ENCODE measurements around the gene RXRB. TPM values are rescaled to one million over a fixed set of nuclear protein-coding genes. Genes with fewer than 3 reads are reported as not detected.

Gene RXRB
- polyA plus RNA-seq, 1 of the 3 experiments (the other 2 are of a cell fraction): 45.8 TPM

GRCh38 chr6:33171016-33171879 is 29.2 kb downstream of the RXRB start:
- Histone ChIP-seq H3K4me2 (no peak overlapping the region), H3K9me2 (no peaks in the 10 kb centered on the region), H3K4me3 (ENCODE audit: low read depth in 2 of 2, low read length in 1 of 2) (no peak overlapping the region), H3K27me3 (ENCODE audit: insufficient read depth) (no peaks in the 10 kb centered on the region), H3K9me3 (no peaks in the 10 kb centered on the region), H3K27ac (ENCODE audit: low read depth in 2 of 2, low read length in 1 of 2) (no peak overlapping the region), H3K9ac (no peak overlapping the region), H3K79me2 (ENCODE audit: insufficient read depth) (no peaks in the 10 kb centered on the region), H2AFZ (ENCODE audit: low read depth) (no peak overlapping the region), H3K36me3 (replicated peaks in 1 of 2; ENCODE audit: control insufficient read depth in 1 of 2, insufficient read depth in 2 of 2, low read length in 1 of 2) (no peaks in the 10 kb centered on the region), H4K20me1 (ENCODE audit: insufficient read depth) (no peaks in the 10 kb centered on the region), H3F3A (replicated peaks; ENCODE audit: insufficient read depth) (no peaks in the 10 kb centered on the region), H3K4me1 (ENCODE audit: control insufficient read depth in 1 of 2, insufficient read depth in 2 of 2, low read depth in 1 of 2, low read length in 1 of 2) (no peaks in the 10 kb centered on the region)
- 47% methylated on average over 2 of the region's 11 CpGs for WGBS (ENCODE audit: low lambda C conversion rate)
- ChIA-PET POLR2A (no interaction called here), CTCF (interaction anchor here (1.0 to 4.6 kb wide), 5 partner anchors 8 to 47 kb away, joined by 3 to 34 read pairs (median 4); no protein-coding TSS in a partner anchor)
- TF ChIP-seq, protein P1, sequence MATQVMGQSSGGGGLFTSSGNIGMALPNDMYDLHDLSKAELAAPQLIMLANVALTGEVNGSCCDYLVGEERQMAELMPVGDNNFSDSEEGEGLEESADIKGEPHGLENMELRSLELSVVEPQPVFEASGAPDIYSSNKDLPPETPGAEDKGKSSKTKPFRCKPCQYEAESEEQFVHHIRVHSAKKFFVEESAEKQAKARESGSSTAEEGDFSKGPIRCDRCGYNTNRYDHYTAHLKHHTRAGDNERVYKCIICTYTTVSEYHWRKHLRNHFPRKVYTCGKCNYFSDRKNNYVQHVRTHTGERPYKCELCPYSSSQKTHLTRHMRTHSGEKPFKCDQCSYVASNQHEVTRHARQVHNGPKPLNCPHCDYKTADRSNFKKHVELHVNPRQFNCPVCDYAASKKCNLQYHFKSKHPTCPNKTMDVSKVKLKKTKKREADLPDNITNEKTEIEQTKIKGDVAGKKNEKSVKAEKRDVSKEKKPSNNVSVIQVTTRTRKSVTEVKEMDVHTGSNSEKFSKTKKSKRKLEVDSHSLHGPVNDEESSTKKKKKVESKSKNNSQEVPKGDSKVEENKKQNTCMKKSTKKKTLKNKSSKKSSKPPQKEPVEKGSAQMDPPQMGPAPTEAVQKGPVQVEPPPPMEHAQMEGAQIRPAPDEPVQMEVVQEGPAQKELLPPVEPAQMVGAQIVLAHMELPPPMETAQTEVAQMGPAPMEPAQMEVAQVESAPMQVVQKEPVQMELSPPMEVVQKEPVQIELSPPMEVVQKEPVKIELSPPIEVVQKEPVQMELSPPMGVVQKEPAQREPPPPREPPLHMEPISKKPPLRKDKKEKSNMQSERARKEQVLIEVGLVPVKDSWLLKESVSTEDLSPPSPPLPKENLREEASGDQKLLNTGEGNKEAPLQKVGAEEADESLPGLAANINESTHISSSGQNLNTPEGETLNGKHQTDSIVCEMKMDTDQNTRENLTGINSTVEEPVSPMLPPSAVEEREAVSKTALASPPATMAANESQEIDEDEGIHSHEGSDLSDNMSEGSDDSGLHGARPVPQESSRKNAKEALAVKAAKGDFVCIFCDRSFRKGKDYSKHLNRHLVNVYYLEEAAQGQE (IDR thresholded peaks at IDR 0.05; ENCODE audit: low read depth, low read length): no peak
- TF ChIP-seq FOSL2 (IDR thresholded peaks at IDR 0.05; ENCODE audit: borderline replicate concordance, low read depth): no peak
- TF ChIP-seq MAX (IDR thresholded peaks at IDR 0.05; ENCODE audit: low read depth): no peak
- no peak for TF ChIP-seq SMC3 (IDR thresholded peaks at IDR 0.05; ENCODE audit: low read depth, low read length)
- TF ChIP-seq JUND (IDR thresholded peaks at IDR 0.05): no peak
- TF ChIP-seq RFX5 (IDR thresholded peaks at IDR 0.05; ENCODE audit: low read length): no peak
- TF ChIP-seq RAD21 (IDR thresholded peaks at IDR 0.05; ENCODE audit: low read length): no peak
- TF ChIP-seq, protein P2, sequence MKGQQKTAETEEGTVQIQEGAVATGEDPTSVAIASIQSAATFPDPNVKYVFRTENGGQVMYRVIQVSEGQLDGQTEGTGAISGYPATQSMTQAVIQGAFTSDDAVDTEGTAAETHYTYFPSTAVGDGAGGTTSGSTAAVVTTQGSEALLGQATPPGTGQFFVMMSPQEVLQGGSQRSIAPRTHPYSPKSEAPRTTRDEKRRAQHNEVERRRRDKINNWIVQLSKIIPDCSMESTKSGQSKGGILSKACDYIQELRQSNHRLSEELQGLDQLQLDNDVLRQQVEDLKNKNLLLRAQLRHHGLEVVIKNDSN (IDR thresholded peaks at IDR 0.05; ENCODE audit: borderline replicate concordance, low read depth): no peak
- no peak for TF ChIP-seq GABPA (IDR thresholded peaks at IDR 0.05; ENCODE audit: low read depth)
- TF ChIP-seq, protein P3, sequence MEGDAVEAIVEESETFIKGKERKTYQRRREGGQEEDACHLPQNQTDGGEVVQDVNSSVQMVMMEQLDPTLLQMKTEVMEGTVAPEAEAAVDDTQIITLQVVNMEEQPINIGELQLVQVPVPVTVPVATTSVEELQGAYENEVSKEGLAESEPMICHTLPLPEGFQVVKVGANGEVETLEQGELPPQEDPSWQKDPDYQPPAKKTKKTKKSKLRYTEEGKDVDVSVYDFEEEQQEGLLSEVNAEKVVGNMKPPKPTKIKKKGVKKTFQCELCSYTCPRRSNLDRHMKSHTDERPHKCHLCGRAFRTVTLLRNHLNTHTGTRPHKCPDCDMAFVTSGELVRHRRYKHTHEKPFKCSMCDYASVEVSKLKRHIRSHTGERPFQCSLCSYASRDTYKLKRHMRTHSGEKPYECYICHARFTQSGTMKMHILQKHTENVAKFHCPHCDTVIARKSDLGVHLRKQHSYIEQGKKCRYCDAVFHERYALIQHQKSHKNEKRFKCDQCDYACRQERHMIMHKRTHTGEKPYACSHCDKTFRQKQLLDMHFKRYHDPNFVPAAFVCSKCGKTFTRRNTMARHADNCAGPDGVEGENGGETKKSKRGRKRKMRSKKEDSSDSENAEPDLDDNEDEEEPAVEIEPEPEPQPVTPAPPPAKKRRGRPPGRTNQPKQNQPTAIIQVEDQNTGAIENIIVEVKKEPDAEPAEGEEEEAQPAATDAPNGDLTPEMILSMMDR (IDR thresholded peaks at IDR 0.05): no peak
- no peak for TF ChIP-seq RCOR1 (IDR thresholded peaks at IDR 0.05; ENCODE audit: low read length)
- no peak for TF ChIP-seq POLR2AphosphoS5 (IDR thresholded peaks at IDR 0.05; ENCODE audit: low read depth, low read length)
- TF ChIP-seq SIN3A (IDR thresholded peaks at IDR 0.05; ENCODE audit: borderline replicate concordance, low read depth, low read length): no peak
- no peak for TF ChIP-seq GATA2 (CRISPR knock-in tag; IDR thresholded peaks at IDR 0.05)
- no peak for TF ChIP-seq TAF1 (IDR thresholded peaks at IDR 0.05; ENCODE audit: borderline replicate concordance, low read depth, low read length)
- no peak for TF ChIP-seq YY1 (IDR thresholded peaks at IDR 0.05; ENCODE audit: low read depth)
- DNase-seq: no peak

Measured in SK-N-SH (cell line).